HG02943 (cell line): ENCODE results near the gene CLCNKA.

Source experiments
- ATAC-seq: cut with Tn5 transposase; IDR thresholded peaks from one replicate; pipeline ENCODE4 v1.9.1; 2021; ENCODE audit warnings: mild to moderate bottlenecking, low read depth, moderate library complexity; ENCODE audit not compliant: unreplicated experiment

Gene CLCNKA

DNA sequence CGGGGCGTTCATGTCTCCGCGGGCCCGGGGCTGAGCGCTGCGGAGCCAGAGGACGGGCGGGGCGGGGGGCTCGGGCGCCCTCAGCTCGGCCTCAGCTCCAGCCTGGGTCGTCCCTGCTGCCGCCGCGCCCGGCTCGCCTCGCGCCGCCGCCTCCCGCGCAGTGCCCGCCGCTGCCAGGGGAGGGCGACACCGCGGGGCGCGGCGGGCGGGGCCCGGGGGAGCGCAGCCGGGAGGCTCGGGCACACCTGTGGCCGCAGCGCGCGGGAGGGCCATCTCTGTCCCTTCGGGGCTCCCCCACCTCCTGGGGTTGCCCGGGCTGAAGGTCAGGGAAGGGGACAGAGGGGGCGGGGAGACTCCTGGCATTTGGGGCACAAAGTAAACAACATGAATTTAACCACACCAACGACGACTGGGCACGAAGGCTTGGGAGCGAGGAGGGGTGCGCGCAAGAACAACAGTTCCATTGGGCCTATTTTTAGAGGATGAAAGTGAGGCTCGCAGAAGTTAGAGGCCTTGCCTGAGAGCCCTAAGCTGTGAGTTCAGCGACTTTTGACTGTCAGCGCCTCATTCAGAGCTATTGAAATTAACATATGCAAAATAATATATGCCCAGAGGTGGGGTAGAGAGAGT is 51.8 kb downstream of the CLCNKA start, which contains the start of gene FAM131C:
Gene FAM131C (minus strand): TSS at position 162 of the 630 bp plus-strand sequence. CDS start 209 bp downstream, outside the sequence.
- no peak for ATAC-seq

DNA sequence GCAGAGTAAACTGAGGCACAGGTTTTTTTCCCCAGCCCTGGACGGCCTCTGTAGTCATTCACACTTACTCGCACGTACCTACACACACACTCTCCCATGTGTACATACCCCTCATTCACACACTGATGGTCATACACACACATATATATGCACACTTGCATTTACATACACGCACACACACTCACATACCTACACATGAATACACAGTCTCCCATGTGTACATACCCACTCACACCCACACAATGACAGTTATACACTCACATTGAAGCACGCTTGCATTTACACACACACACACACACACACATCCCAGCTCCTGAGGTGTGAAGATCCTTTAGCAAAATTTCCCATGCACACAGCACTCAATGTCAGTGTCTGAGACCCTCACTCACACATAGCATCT is 52.4 kb downstream of the CLCNKA start:
- ATAC-seq: no peak

DNA sequence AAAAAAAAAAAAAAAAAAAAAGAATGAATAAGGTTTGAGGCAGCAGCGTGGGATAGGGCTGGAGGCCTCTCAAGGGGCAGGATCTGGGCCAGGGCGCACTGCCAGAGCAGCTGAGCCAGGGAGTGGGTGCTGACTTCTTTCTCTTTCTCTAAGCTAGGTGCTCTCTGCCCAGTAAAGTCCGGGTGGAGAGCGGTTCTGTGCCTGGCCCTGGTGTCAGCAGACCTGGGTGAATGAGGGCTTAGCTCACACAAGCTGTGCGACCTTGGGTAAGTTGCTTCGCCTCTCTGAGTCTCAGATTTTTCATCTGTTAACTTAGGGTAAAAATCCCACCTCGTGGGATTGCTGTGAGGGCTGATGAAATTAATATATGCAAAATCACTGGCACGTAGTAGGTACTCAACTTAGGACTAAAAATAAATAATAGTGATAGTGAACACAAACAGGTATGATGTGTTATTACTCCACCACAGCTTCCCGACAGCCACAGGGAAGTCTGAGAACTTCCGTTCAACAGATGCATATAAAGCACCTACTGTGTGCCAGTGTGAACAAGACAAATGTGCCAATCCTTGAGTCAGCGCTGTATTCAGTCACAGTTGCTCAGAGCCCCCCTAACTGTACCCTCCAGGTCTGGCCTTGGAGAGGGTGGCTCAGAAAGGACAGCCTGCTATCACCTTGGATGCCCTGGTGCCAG is 53.6 kb downstream of the CLCNKA start:
- no peak for ATAC-seq

DNA sequence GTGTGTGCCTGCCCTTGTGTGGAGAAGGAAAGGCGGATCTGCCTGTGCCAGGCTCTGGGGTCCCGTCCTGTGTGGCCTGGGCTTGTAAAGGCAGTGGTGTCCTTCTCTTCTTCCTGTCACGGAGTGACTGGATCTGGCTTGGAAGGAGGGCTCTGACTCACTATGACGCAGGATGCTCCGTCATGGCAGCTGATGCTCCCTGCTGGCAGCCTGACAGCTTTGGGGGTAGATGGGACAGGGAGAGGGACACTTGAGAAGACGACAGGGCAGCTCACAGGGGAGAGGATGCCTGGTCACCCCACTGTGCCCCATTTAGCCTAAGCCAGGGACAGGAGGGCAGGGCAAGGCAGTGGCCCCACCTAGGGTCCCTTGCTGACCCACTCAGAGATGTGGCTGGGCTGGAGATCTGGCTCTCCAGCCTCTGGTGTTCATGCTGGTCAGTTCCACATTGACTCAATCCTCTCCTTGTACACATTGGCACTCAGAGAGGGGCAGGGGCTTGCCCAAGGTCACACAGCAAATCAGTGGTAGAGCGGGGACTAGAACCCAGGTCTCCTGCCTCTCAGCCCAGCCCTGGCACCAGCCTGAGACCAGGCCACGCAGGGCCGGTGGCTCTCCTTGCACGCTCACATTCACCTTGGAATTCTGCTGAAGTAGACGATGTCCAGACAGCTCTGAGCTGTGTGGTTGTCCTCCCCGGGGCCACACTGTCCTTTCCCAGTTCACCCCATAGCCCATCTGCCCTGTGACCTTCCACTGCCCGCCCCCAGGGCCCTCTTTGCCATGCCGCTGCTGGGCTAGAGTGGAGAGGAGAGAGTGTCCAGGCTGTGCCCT is 54.4 kb downstream of the CLCNKA start:
- ATAC-seq: no peak

DNA sequence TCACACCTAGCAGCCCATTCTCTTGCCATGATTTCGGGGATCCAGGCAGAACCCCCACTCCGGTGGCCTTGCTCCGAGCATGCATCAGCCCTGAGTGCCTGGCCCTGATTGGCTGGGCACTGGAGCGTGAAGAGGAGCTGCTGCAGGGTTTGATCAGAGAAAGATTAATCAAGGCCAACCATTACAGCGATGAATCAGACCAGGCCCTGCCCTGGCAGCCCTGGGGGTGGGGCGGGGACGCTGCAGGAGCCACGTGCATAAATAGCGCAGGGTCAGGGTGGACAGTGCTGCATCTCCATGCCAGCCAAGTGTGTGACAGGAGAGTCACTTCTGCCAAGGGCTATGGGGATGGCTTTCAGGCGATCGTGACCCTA is 55.0 kb downstream of the CLCNKA start:
- no peak for ATAC-seq

DNA sequence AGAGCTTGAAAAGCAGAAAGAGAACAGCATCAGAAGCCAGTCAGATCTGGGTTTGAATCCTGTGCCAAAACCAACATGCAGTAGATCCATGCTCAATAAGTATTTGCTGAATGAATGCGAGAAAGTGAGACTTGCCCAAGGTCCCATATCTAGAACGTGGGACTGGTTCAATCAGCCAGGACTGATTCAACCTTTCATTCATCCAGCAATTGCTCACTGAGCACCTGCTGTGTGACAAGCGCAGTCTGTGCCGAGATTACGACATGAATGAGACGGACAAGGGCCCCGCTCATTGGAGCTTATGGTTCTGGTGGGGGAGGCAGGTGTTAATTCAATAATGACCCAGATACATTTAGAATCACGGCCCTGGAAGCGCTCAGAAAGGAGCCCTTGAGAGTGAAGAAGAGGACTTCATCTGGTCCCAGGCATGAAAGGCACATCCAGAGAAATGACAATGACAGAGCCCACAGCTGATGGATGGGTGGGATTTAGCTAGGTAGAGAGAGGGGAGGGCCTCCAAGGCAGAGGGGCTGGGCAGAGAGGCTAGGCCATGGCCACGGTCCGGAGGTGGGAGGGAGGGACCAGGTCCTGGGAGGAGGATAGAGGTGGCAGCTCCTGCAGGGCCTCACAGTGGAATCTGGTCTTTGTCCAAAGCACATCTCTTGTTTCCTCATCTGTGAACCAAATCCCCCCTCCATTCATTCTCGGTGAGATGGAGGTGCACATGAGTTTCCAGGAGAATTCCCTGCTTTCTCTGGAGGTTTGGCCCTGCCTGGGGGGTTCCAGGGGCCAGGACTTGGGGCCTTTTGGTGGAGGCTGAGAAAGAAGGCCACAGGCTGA is 55.8 kb downstream of the CLCNKA start:
- ATAC-seq: no peak

DNA sequence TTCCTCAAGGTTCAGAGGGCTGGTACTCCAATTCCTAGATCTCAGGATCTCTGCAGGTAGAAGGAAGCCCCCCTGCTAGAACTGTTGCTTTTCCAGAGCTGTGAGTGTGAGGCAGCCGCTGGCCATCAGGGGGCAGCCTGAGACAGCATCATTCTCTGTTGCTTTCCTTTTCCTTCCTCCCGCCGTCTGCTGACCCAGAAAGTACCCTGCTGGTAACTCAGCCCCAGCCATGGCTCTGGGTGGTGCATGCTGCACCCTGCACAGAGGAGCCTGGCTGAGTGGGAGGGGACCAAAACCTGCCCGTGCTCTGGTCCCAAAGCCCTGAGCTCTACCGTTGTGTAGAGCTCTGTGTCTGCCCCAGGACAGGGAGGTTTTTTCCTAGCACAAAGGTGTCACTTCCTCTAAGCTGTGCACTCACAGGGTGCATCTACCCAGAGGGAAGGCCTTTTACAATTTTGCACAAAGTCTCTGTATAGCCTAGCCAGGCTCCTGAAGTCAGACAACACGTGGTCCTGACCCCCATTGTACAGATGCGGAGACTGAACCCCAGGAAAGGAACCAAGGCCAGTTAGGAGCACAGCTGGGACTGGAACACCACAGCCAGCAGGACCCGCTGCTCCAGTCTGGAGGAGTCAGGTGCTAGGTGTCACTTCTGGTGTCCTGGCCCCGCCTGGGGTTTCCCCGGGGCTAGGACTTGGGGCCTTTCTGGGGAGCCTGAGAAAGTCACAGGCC is 57.3 kb downstream of the CLCNKA start:
- no peak for ATAC-seq

DNA sequence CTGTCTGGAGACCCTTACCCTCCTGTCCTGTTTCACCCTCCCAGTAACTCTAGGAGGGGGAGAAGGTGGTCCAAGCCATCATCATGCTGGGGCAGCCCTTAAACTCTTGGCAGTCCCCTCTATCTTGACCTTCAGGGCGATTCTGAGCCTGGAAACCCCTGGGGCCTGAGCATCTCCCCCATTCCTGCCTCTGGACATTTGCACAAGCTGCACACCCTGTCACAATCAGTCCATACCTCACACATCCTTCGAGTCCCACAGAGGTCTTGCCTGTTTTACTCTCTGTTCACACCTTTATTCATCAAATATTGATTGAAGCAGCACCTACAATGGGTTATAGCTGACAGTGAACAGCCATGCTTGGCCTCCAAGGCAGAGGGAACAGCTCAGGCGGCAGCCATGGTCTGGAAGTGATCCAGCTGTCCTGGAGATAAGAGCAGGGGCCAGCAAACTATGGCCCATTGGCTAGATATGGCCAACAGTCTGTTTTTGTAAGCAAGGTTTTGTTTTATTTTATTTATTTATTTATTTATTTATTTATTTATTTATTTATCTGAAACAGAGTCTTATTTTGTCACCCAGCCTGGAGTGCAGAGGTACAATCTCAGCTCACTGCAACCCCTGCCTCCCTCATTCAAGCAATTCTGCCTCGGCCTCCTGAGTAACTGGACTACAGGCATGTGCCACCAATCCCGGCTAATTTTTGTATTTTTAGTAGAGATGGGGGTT is 58.8 kb downstream of the CLCNKA start:
- ATAC-seq: no peak

DNA sequence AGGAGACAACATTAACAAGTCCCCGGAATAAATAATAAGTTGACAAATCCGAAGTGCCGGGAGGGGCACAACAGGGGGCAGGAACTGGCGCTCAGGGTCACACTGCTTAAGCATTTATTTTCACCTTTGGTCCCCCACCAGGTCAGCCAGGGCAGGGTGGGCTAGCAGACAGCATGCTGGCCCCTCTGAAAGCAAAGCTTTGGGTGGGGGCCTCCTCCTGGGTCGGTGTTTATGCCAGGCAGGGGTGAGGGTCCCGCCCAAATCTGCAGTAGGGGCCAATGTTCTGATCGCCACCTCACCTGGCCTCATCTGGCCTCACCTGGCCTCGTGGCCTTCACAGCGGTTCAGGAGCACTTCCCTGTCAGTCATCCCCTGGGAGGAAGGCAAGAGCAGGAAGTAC is 59.8 kb downstream of the CLCNKA start:
- no peak for ATAC-seq

DNA sequence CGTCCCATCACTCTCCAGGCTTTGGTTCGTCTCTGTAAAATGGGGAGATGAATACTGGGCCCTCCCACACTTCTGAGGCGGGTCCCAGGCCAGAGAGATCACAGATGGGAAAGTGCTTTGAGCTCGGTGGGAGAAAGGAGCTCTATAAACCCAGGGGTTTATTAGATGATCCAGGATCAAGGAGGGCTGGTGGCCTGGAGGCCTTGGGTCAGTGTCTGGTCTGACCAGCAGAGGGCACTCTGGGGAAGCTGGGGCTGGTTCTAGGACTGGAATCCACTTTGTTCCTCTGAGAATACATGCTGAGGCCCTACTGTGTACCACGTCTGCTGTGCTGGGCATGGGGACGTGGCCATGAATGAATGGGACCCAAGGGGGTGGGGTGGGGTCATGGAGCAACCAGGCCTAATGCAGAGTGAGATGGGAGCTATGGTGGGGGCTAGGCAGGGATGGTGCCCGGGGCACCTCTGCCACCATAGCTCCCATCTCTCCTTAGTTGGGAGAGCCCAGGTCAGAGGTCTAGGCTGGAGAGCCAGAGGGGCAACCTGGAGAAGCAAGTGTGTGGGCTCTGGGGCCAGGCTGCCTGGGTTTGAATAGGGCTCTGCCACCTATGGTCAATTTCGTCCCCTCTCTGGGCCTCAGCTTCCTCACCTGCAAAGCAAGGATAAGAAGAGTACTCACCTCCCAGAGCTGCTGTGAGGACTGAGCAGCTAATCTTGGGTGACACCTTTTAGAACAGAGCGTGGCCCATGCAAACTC is 60.6 kb downstream of the CLCNKA start:
- ATAC-seq: no peak

DNA sequence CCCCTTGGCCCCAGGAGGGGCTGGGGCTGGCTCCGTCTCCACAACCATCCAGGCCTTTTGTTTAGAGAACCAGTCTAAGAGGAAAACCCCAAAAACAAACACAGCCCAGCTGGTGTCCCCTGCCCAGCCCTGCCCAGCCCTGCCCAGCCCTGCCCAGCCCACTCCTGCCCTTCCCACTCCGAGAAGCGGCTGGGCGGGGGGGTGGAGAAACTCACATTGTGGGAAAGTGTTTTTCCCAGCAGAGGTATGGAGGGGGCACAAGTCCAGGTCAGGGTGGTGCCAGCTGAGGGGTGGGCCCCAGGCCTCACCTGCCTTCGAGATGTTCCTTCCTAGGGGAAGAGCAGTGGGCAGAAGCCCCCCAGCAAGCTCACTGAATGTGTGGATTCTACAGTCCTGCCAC is 61.6 kb downstream of the CLCNKA start:
- no peak for ATAC-seq
